Peyer's patch (tissue), 4 donors: ENCODE results near the gene ZFP64.

Experiments
- POLR2A ChIP-seq, 2 donors: fragments of 450-650 bp; IDR thresholded peaks; one replicate each; pipeline ENCODE4 v1.5.1; 2017; ENCODE audit warnings: antibody characterized with exemption in 2 of 2, mild to moderate bottlenecking in 2 of 2, moderate library complexity in 2 of 2
- TF ChIP-seq, protein P1 (sequence below), 6 experiments: fragments of 450-650 bp in 4 of 6; fragments of 200-600 bp in 2 of 6; sonication (generic) in 1 of 6; IDR thresholded peaks; one replicate each; pipeline ENCODE4 v1.5.1; 2017 to 2019; ENCODE audit warnings: antibody characterized with exemption in 6 of 6, mild to moderate bottlenecking in 3 of 6, moderate library complexity in 1 of 6

DNA sequence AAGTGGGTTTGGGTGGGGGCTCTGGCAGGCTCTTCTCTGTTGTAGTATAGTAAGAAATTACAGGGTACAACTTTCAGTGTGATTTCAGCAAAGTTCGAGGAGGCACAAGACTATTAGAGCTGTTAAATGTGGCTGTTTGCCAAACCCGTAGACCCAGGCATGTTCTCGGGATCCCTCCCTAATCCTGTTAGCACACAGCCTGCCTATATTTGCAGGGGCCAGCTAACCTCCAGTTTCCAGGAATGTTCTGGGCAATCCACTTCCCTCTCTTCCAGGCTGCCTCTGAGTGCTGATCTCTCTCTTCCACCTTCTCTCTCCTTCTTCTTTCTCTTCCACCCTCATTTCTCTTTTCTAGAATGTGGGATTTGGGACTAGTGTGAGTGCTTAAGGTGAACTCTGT, 34.8 kb upstream of the ZFP64 start:
- TF ChIP-seq, protein P1, sequence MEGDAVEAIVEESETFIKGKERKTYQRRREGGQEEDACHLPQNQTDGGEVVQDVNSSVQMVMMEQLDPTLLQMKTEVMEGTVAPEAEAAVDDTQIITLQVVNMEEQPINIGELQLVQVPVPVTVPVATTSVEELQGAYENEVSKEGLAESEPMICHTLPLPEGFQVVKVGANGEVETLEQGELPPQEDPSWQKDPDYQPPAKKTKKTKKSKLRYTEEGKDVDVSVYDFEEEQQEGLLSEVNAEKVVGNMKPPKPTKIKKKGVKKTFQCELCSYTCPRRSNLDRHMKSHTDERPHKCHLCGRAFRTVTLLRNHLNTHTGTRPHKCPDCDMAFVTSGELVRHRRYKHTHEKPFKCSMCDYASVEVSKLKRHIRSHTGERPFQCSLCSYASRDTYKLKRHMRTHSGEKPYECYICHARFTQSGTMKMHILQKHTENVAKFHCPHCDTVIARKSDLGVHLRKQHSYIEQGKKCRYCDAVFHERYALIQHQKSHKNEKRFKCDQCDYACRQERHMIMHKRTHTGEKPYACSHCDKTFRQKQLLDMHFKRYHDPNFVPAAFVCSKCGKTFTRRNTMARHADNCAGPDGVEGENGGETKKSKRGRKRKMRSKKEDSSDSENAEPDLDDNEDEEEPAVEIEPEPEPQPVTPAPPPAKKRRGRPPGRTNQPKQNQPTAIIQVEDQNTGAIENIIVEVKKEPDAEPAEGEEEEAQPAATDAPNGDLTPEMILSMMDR (IDR thresholded peaks at IDR 0.05): no peak
- no peak for TF ChIP-seq POLR2A (IDR thresholded peaks at IDR 0.05)
